OCI-LY3 (cell line): Measurements from ENCODE around the gene EGLN1.

Source experiments
- EZH2phosphoT487 ChIP-seq: fragments of 200-600 bp; shearing (Covaris generic); IDR thresholded peaks from 2 replicates; pipeline ENCODE4 v1.6.1; 2018; ENCODE audit warnings: antibody characterized with exemption, mixed run types, low read depth
- TF ChIP-seq, protein P1 (sequence below): fragments of 200-600, 300-600 bp; sonication (generic); IDR thresholded peaks from 2 replicates; pipeline ENCODE4 v1.5.1; 2014; ENCODE audit warnings: antibody characterized with exemption, low read length, low read depth

DNA sequence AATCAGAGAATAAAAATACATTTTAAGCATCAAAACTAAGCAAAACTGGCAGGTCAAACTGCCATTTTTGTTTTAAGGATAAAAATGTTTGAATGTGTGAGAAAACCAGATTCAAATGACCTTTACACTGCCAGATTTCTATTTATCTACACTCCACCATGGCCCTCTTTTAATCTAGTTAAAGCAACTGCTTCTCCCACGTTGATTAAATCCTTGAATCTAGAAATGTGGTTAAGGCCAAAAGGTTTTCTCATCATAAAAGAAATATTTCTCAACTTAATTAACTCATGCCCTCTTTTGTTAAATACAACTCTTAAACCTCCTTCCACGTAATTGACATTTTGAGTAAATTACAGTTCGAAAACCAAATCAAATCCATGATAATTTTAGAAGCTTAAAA, 15.0 kb downstream of the EGLN1 start:
- TF ChIP-seq, protein P1, sequence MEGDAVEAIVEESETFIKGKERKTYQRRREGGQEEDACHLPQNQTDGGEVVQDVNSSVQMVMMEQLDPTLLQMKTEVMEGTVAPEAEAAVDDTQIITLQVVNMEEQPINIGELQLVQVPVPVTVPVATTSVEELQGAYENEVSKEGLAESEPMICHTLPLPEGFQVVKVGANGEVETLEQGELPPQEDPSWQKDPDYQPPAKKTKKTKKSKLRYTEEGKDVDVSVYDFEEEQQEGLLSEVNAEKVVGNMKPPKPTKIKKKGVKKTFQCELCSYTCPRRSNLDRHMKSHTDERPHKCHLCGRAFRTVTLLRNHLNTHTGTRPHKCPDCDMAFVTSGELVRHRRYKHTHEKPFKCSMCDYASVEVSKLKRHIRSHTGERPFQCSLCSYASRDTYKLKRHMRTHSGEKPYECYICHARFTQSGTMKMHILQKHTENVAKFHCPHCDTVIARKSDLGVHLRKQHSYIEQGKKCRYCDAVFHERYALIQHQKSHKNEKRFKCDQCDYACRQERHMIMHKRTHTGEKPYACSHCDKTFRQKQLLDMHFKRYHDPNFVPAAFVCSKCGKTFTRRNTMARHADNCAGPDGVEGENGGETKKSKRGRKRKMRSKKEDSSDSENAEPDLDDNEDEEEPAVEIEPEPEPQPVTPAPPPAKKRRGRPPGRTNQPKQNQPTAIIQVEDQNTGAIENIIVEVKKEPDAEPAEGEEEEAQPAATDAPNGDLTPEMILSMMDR = no peak
- no peak for TF ChIP-seq EZH2phosphoT487
